ENCODE data around the gene REC8. TPM values are rescaled to one million over a fixed set of nuclear protein-coding genes. Genes with fewer than 3 reads are reported as not detected.

REC8 gene
- total and polyA plus RNA-seq, 2 of the 13 experiments (the other 11 are each of a cell fraction or from before 2014, with no cell fraction given), result 3.4 to 14.7 TPM

GRCh38 chr14:24147761-24148428 is 24.0 kb upstream of the REC8 start (continued):
- peak; percentile 88; the same call in 1 of the 2 replicates for TF ChIP-seq ZNF782 (CRISPR knock-in tag; IDR thresholded peaks at IDR 0.05; ENCODE audit: borderline replicate concordance)
- 0 out of 2 replicates have a peak, but pooled peaks have one; percentile 7 for TF ChIP-seq CTCF (CRISPR knock-in tag; IDR thresholded peaks at IDR 0.05)
- TF ChIP-seq TEAD3 (CRISPR knock-in tag; optimal IDR thresholded peaks at IDR 0.05; ENCODE audit: borderline replicate concordance), result no peak
- TF ChIP-seq ZNF234 (CRISPR knock-in tag; conservative IDR thresholded peaks at IDR 0.05), result no peak
- no peak for TF ChIP-seq CREM (IDR thresholded peaks at IDR 0.05)
- TF ChIP-seq CREM (CRISPR knock-in tag; IDR thresholded peaks at IDR 0.05), result no peak
- TF ChIP-seq ZFP36 (IDR thresholded peaks at IDR 0.05; ENCODE audit: borderline replicate concordance, low read depth, low read length, partially characterized antibody), result no peak
- no peak for TF ChIP-seq ZBTB42 (CRISPR knock-in tag; IDR thresholded peaks at IDR 0.05)
- peak; percentile 96; the same call in 1 of the 2 replicates for TF ChIP-seq EEA1 (CRISPR knock-in tag; IDR thresholded peaks at IDR 0.05; ENCODE audit: borderline replicate concordance)
- no peak for TF ChIP-seq MAFG (CRISPR knock-in tag; IDR thresholded peaks at IDR 0.05)
- no peak; the same call in 1 of the 2 replicates for TF ChIP-seq RNF2 (conservative IDR thresholded peaks at IDR 0.05; ENCODE audit: low read depth)
- 0 out of 2 replicates have a peak, but pooled peaks have one; percentile 73 for TF ChIP-seq ZNF160 (CRISPR knock-in tag; IDR thresholded peaks at IDR 0.05)
- no peak for TF ChIP-seq FOXO4 (CRISPR knock-in tag; conservative IDR thresholded peaks at IDR 0.05)
- TF ChIP-seq TAF1 (CRISPR knock-in tag; IDR thresholded peaks at IDR 0.05), result peak; percentile 26
- peak; percentile 94; the same call in 1 of the 2 replicates for TF ChIP-seq IRX3 (CRISPR knock-in tag; IDR thresholded peaks at IDR 0.05; ENCODE audit: borderline replicate concordance, low read depth)
- peak; percentile 48; the same call in 1 of the 2 replicates for TF ChIP-seq ZNF292 (CRISPR knock-in tag; IDR thresholded peaks at IDR 0.05; ENCODE audit: borderline replicate concordance, low read depth)
- TF ChIP-seq MXD4 (CRISPR knock-in tag; IDR thresholded peaks at IDR 0.05), result 0 out of 2 replicates have a peak, but pooled peaks have one; percentile 20
- TF ChIP-seq TSC22D2 (CRISPR knock-in tag; IDR thresholded peaks at IDR 0.05; ENCODE audit: borderline replicate concordance), result no peak
- TF ChIP-seq ARNT (IDR thresholded peaks at IDR 0.05), result no peak
- no peak for TF ChIP-seq ZNF180 (CRISPR knock-in tag; IDR thresholded peaks at IDR 0.05; ENCODE audit: borderline replicate concordance, low read depth)
- TF ChIP-seq RBFOX2 (IDR thresholded peaks at IDR 0.05; ENCODE audit: low read depth, low read length), result peak; percentile 44
- 0 out of 2 replicates have a peak, but pooled peaks have one; percentile 59 for TF ChIP-seq ZNF33B (CRISPR knock-in tag; IDR thresholded peaks at IDR 0.05)
- TF ChIP-seq ZNF362 (CRISPR knock-in tag; IDR thresholded peaks at IDR 0.05; ENCODE audit: borderline replicate concordance), result peak; percentile 49; the same call in 1 of the 2 replicates
- no peak for TF ChIP-seq ZNF367 (CRISPR knock-in tag; IDR thresholded peaks at IDR 0.05; ENCODE audit: borderline replicate concordance)
- TF ChIP-seq CERS6 (CRISPR knock-in tag; IDR thresholded peaks at IDR 0.05), result 0 out of 2 replicates have a peak, but pooled peaks have one; percentile 67
- no peak for TF ChIP-seq ZNF549 (CRISPR knock-in tag; IDR thresholded peaks at IDR 0.05)

Measured in HepG2 (cell line).